ENCODE results near the gene FLG2. TPM values are rescaled to one million over a fixed set of nuclear protein-coding genes. Genes with fewer than 3 reads are reported as not detected.

Gene FLG2
- under 0.01 TPM in 1 of 2 replicates, not detected in the other for total RNA-seq (2014; rRNA removed; shearing (Covaris generic))
- not detected in 2 replicates for polyA plus RNA-seq (2014; cell fraction: nucleus; rRNA removed)

DNA sequence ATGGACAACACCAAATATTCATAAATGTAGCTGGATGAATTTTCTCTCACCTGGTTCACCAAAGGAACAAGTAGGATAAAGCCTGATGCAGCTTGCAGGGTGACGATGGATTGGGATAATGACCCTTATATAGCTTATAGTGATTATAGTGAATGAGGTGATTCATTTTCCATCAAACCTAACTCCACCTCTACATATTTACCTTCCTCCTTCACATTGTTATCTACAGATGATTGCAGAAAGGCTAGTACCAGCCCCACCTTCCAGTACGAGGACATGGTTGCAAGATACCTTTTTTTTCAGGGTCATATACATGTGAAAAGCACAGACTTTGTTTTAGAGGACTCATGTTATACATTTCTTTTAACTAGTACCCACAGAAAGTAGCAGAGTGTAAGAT, at the start of gene FLG2:
Gene FLG2 (minus strand): TSS at position 101 of the 400 bp plus-strand sequence. CDS start 1,122 bp downstream, outside the sequence.
- DNase-seq (ENCODE audit: extremely low read depth, low read depth) = no peak

DNA sequence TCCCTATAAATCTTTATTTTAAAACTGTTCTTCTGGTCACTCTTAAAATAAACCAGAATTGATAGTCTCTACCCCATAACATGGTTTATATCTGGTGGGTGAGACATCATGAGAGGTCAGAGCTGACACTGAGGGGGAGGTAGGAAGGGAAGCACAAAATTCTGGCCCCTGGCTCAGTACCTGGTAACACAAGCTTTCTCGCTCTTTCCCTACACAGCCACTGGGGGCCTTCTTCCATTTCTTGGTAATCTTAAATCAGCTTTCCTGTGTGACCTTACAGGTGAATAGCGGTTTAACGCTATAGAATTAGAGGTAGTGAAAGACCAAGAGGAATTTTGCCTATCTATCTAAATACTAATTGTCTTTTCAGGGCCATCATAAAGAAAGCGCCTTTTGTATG, 48.9 kb upstream of the FLG2 start:
- DNase-seq (ENCODE audit: extremely low read depth, low read depth) = no peak

DNA sequence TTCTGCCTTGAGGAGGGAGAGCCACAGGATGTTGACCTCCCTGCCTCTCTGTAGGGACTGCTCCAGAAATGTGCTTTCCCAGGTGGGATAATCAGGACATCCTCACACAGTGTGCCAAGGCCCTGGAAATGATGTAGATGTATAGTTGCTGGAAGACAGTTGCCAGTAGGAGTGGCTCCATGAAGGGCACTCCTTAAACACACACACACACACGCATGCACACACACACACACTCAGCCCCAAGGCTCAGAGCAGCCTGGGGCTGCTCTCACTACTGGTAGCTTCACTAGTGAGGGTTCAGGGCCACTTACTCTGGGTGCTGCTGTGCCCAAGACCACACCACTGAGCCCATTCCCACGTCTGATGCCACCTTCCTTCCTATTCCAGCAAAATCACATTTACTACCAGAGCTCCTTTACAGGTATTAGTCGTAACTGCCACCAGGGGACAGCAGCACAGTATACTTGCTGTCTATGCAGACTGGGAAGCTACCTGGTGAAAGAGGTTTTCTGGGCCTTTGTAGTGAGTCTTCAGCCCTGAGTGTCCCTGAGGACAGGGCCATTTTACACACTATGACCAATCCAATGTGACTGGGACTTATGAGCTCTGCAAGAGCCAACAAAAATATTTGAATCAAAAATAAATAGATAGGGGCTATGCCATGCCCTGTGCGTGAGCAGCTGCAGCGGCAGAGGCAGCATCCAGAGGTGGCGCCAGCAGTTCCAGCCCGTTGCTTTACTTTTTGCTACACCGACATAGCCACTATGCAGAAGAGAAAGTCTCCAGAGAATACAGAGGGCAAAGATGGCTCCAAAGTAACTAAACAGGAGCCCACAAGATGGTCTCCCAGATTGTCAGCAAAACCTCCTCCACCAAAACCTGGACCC, 39.2 kb upstream of the FLG2 start:
- peak; percentile 19 for DNase-seq (ENCODE audit: extremely low read depth, low read depth)

DNA sequence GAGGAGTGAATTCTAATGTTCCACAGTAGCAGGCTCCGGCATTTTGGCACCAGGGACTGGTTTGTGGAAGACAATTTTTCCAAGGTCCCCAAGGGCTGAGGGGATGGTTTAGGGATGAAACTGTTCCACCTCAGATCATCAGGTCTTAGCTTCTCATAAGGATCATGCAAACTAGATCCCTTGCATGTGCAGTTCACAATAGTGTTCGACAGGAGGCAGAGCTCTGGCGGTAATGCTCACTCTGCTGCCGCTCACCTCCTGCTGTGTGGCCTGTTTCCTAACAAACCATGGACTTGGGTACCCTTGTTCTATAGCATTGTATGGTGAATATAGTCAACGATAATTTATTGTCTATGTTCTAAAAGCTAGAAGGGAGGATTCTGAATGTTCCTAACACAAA, 37.7 kb upstream of the FLG2 start:
- DNase-seq (ENCODE audit: extremely low read depth, low read depth) = no peak

DNA sequence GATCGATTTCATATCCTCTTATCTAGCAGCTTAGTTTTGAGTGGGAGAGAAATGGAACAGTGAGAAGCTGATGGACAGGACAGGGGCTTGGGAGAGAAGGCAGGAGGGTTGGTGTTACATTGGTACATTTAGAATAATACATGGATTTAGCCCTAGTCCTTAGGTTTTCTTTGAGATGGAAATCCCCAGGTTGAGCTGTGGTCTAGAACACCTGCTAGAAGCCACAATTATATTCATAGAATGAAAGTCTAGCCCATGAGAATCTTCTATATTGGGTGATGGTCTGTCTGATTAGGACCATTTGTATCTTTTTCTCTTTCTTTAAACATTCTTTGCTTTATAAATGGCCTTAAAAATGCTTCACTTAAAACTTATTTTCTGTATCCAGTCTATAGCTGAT, 34.3 kb upstream of the FLG2 start:
- DNase-seq (ENCODE audit: extremely low read depth, low read depth) = no peak

DNA sequence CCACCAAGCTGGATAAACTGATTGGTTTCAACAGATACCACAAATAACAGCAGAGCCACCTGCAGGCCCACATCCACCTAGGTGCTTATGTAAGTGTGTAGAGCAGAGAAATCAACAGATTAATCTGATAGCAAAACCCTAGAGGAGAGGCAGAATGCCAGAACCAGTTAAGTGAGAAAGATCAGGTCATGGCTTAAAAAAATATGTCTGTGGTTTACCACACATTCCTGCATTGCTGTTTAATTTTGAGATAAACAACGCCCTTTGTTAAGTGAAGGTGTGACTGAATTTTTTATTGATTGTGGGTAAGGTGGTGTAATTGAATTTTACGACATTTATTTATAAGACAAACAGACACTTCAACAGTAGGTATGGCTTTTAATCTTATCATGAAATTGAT, 33.1 kb upstream of the FLG2 start:
- no peak for DNase-seq (ENCODE audit: extremely low read depth, low read depth)

DNA sequence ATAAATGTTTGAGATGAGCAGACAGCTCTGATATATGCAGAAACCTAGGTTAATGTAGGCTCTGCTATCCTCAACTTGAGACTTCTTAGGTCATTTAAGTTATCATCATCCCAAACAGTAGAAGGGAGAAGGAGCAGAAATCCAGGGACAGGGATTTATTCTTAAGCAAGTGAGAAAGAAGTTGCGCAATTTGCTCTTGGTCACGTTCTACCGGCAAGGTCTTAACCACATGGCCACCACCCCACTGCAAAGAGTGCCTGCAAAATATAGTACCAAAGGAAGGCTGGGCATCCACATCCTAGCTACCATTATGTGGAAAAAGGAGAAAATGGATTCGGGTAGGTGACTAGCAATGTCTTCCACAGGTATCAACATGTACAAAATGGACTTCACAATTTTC, 29.1 kb upstream of the FLG2 start:
- DNase-seq (ENCODE audit: extremely low read depth, low read depth) = no peak

DNA sequence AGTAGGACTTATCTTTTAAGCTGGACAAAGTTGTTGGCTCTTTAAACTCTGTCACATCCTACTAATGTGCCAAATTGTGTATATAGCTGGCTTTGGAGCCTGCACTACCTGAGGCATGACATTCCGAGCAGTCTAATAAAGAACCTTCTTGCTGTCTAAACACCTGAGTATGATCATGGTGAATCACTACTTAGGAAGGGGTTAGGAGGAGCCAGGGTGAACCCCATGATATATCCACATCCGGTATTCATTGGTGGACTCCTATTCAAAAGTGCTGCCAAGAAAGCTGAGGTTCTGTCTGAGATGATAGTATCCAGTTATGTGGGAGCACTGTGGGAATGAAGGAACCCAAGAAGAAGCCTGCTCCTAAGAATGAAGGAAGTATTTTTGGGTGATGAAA, 27.1 kb upstream of the FLG2 start:
- no peak for DNase-seq (ENCODE audit: extremely low read depth, low read depth)

DNA sequence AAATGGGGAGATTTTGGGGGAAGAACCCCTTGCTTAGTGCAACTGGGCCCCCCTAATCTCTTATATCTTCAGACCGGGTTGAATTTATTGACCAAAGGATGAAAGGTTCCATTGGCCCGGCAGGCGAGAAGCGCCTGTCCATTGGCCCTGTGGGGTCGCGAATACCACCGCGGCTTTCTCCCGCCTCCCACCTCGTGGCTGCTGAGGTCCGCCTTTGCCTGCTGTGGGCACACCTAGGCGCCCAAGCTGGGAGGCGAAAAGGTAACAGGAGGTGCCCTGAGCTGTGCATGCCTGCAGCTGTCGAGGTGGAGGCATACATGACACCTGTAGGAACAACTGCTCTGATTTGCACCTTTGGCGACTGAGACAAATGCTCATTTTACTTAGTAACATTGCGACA, 21.1 kb upstream of the FLG2 start:
- DNase-seq (ENCODE audit: extremely low read depth, low read depth) = no peak

DNA sequence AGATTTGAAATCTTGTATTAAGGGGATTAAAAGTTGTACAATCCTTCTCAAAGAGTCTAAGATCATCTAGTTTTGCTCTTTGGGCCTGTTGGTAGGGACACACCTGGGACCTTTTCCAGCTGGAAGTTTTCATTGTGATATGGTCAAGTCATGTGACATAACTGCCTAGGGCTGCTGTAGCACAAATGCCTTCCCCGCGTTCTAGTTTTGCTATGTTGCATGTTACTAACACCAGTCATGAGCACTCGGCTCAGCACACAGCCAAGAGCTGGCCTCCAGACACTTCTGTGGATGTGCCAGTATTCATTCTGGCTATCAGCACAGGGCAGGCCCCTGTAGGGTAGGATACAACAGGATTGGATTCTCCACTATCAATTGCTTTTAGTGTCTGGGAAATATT, 14.6 kb upstream of the FLG2 start:
- DNase-seq (ENCODE audit: extremely low read depth, low read depth) = no peak

DNA sequence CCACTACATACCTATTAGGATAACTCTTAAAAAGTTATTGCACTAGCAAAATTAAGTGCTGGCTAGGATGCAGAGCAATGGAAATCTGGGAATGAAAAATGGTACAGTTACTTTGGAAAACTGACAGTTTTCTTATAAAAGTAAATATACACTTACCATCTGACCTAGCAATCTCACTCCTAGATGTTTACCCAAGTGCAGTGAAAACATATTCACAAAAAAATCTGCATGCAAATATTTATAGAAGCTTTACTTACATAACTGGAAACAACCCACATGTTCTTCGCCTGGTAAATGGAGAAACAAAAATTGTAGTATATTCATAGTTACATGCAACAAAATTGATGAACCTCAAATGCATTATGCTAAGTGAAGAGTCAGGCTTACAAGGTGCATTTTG, 12.9 kb upstream of the FLG2 start:
- DNase-seq (ENCODE audit: extremely low read depth, low read depth) = no peak

DNA sequence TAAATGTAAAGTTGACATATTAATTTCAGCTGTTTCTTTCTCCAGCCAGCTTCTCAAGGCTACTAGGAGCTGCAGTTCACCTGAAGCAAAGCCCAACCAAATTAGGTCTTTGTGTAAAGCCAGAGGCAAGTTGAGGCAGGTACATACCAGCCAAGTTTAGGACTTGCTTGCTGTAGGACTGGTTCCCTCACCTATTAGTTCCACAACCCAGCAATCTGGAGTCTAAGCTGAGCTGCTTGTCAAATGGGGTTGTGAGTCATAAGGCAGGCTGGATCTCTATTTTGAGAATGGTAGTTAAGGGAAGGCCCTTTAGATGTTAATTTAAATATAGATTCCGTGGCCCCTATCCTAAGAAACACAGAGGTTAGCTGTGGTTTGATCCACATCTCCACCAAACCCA, 7.6 kb upstream of the FLG2 start:
- DNase-seq (ENCODE audit: extremely low read depth, low read depth) = no peak

DNA sequence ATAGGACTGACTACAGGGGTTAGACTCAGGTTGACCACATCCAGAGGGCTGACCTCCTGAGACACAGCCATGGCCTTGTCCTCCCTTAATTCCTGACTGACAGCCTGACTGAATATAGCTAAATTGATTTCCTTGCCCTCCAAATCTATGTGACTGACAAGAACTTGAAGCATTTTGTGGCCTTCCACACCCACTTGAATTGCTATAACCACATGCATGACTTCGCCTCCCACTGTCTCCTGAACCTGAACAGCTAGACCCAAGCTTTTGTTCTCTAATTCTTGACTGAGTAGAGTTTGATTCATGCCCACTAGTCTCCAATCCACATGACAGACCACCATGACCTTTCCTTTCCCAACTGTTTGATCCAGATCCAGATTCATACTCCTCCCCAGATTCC, 3.1 kb downstream of the FLG2 start:
- no peak for DNase-seq (ENCODE audit: extremely low read depth, low read depth)

DNA sequence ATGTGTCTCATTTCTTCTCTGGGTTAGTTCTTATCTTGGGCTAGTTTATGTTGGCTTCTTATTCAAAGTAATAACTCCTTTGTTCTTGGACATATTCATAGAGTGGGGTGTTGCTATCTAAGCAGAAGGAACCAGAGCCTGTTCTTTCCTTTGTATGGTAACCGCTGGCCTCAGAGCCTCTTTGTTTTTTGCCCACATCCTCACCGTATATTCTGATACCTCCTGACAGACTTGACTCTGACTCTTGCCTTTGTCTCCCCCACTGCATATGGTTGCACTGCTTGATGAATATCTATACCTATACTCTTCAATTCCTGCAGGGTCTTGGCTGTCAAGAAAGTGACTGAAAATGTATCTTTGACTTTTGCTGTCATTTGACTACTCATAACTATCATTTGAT, 10.2 kb downstream of the FLG2 start:
- no peak for DNase-seq (ENCODE audit: extremely low read depth, low read depth)

DNA sequence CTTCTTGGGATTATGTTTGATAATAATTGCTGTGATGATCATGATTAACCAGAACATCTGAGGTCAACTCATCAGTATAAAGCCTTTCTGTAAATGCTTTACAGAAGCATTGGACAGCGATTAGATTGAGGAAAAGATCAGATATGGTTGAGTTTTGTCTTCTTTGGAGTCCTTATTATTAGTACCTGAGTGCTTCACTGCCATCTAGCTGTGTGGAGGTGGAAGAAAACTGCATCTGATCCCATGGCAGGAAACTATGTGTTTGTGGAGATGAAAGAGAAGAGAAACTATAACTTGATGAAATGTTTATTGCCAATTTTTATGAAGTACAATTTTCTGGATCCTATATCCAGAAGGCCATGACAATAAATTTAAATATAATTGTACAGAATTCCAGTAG, 11.4 kb downstream of the FLG2 start:
- no peak for DNase-seq (ENCODE audit: extremely low read depth, low read depth)

DNA sequence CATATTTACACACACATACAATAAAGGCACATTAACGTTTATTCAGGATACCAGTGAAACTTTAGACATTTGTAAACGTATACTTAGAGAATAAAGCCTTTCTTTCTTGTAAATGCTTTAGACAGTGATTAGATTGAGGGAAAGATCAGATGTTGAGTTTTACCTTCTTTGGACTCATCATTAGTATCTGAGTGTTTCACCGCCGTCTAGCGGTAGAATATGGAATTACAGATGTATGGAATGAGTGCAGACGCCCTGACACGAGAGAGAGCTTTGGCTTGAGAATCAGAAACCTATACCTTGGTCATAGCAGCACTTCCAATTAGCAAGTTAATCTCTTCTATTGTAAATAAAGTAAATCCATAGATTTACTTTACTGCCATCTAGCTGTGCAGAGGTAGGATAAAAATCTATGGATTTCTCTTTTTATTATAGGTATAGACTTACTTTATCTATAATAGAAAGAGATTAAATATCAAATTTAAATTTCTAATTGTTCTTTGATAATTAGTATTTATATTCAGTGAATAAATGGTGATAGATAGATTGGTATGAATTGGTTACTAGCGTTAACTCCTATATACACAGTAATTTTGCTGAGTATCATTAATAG, 12.6 kb downstream of the FLG2 start:
- DNase-seq (ENCODE audit: extremely low read depth, low read depth) = peak; percentile 82

DNA sequence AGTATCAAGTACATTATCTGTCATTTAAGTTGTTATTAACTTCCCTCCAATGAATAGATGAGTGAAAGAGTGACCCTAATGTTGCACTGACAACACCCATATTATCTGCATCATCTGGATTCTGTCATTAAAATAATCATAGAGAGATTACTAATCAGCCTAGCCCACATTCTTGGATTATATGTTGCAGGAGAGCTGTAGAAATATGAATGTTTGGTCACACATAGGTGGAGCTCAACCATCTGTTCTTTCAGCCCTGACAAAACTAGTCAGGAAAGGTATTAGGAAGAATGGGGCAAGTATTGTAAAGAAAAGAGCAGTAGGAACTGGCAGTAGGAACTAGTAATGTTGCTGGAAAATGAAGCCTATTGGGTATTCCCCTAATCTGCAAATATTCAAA, 15.4 kb downstream of the FLG2 start:
- no peak for DNase-seq (ENCODE audit: extremely low read depth, low read depth)

DNA sequence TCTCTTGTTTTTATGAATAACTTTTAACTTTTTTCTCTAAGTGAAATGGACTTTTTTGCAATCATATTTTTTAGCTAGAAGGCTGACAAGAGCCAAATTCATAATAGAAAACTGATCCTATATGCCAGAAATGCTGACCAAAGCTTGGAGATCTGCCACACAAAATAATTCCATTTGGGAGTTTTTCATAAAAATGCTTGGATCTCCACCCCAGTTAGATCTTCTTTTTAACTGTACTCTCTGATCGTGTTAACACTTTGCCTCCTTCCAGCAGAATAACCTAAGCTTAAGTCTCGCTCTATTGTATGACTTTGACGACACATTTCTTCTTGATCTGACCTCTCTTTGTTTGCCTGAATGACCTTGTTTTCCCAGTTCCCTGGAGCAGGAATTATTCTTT, 16.8 kb downstream of the FLG2 start:
- no peak for DNase-seq (ENCODE audit: extremely low read depth, low read depth)

DNA sequence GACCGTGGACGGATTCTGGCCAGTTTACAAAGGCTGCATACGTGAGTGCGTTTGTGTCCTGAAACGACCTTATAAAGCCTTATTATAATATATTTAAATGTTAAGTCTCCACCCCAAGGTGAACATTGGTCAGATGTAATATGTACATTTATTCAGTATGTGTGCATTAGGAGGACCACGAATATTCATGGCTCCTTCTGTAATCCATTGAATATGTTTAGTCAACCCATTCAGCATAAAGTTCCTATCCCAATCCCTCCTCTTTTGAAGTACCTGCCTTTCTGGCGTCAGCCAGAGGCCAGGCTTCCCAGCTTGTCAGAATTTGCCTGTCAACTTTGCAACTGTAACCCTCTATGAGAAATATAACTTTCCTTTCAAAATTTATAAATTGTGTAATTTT, 24.4 kb downstream of the FLG2 start:
- DNase-seq (ENCODE audit: extremely low read depth, low read depth) = no peak

DNA sequence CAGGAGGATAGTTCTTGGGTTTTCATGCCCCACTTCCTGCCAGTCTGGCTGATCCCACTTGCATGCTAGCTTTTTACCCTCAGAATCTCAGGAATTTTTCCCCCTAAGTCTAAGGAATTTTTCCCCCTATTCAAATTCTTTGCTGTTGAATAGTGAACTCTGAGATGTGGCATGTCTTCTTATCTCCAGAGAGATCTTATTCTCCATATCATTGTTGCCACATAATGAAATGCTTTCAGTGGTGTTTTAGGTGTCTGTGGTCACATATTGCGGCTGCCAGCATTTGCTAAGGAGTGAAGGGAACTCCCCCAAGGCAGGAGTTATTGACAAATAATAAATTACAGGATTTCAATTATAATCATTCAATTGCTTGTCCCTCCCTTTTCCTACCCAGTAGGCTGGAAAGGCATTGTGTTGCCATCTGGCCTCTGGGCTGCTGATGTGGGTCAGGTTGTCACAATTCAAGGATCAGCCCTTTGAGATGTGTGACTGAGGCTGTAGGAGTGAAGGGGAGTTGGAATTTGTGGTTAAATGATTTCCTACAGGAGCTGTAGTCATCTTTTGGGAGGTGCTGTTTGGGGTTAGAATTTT, 30.9 kb downstream of the FLG2 start:
- DNase-seq (ENCODE audit: extremely low read depth, low read depth) = no peak

DNA sequence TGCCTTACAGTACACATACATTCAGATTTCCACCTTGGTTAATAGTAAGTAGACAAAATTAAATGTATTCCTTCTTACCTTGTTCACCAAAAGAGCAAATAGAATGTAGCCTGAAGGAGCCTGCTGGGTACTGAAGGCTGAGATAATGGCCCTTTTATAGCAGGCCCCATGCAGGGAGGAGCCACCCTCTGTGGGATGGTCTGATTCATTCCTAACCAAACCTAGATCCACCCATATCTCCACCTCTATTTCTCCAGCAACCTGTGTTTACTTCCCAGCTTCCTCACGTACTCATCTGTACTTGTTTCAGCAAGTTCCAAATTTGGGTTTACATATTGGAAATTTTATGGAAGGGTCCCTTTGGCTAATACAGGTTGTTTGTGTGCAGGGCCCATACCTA, 34.7 kb downstream of the FLG2 start, which contains the start of gene FLG:
Gene FLG (minus strand): TSS at position 129 of the 400 bp plus-strand sequence. CDS start 9,783 bp downstream, outside the sequence.
- DNase-seq (ENCODE audit: extremely low read depth, low read depth) = no peak

DNA sequence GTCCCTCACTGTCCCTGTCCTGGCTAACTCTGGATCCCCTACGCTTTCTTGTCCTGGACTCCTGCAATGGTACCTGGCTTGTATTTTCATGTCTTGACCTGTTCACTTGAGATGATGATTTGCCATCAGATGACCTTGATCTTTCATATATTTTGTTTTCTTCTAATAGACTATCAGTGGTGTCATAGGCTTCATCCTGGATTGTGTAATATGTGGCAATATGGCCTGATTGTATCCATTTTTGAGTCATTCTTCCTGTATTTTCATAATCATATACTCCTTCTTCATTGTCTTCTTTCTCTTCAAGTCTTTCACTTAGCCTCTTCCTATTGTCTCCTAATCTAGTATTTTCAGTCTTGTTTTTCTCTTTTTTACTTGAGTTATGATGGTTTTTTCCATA, 45.8 kb downstream of the FLG2 start:
- DNase-seq (ENCODE audit: extremely low read depth, low read depth) = no peak
